Thoracic aorta (tissue), 2 donors: Measurements from ENCODE around the gene CAPN8. TPM values are rescaled to one million over a fixed set of nuclear protein-coding genes. Genes with fewer than 3 reads are reported as not detected.

Experiments
- ATAC-seq: fragments of 150-250 bp; one replicate; pipeline ENCODE4 v1.8.0; 2017; ENCODE audit warnings: low read depth; ENCODE audit not compliant: insufficient number of reproducible peaks, low FRiP score
- DNase-seq: peaks from one replicate; pipeline ENCODE4 v3.0.0-alpha.2; 2020; ENCODE audit warnings: low spot score
- H3K27ac ChIP-seq, 2 donors: fragments of 200-600 bp; sonication (generic); 1 replicate in 1 of 2; 2 replicates in 1 of 2; pipeline ENCODE4 v1.5.1; 2016; ENCODE audit warnings: mild to moderate bottlenecking in 2 of 2, moderate library complexity in 2 of 2
- H3K27me3 ChIP-seq: fragments of 200-600 bp; sonication (generic); replicated peaks from 2 replicates; pipeline ENCODE4 v1.6.0; 2016; ENCODE audit warnings: mild to moderate bottlenecking; ENCODE audit not compliant: insufficient read depth
- H3K36me3 ChIP-seq: fragments of 200-600 bp; sonication (generic); one replicate; pipeline ENCODE4 v1.5.1; 2016
- H3K4me1 ChIP-seq, 2 donors: fragments of 200-600 bp; sonication (generic); 1 replicate in 1 of 2; 2 replicates in 1 of 2; pipeline versions ENCODE4 v1.5.1 to v1.6.0; 2016; ENCODE audit warnings: low read depth in 2 of 2, mild to moderate bottlenecking in 1 of 2; ENCODE audit not compliant: control insufficient read depth in 1 of 2
- H3K4me3 ChIP-seq: fragments of 200-600 bp; sonication (generic); 2 replicates; pipeline ENCODE4 v1.5.1; 2016; ENCODE audit warnings: mild to moderate bottlenecking
- H3K9me3 ChIP-seq: fragments of 200-600 bp; sonication (generic); 2 replicates; pipeline ENCODE4 v1.5.1; 2016
- CTCF ChIP-seq: fragments of 200-600 bp; sonication (generic); IDR thresholded peaks from one replicate; pipeline ENCODE4 v1.5.1; 2019; ENCODE audit warnings: antibody characterized with exemption
- total RNA-seq, 2 donors: library from RNA; depleted of rRNA; stranded (reverse); fragments of >200 nt; gene quantifications; one replicate each; pipeline versions ENCODE4 v1.1.0 to v1.2.3, GENCODE V29; 2016

CAPN8 gene
- total RNA-seq, 2 donors from 2014 or later = 17.5 TPM; not detected in 1

GRCh38 chr1:223492044-223492443 lies 173.5 kb downstream of the CAPN8 start:
- Histone ChIP-seq H3K27ac (no peak overlapping the region), H3K4me1 (no peaks in the 10 kb centered on the region), H3K36me3 (no peaks in the 10 kb centered on the region), H3K9me3 (no peaks in the 10 kb centered on the region), H3K27me3 (no peaks in the 10 kb centered on the region), H3K4me3 (no peak overlapping the region)
- TF ChIP-seq CTCF = no peak
- ATAC-seq = no peak
- no peak for DNase-seq

Other genes with a start within 250 kb of the CAPN8 start
- gene CAPN2, start 46.8 kb upstream of the CAPN8 start, total RNA-seq = 100 to 1,000 TPM; 235 to 258 TPM
- gene TP53BP2, start 180.2 kb upstream of the CAPN8 start, total RNA-seq = 10 to 100 TPM; 63.1 to 88.9 TPM